Measurements from ENCODE around the gene CHRM3.

The CHRM3 gene

DNA sequence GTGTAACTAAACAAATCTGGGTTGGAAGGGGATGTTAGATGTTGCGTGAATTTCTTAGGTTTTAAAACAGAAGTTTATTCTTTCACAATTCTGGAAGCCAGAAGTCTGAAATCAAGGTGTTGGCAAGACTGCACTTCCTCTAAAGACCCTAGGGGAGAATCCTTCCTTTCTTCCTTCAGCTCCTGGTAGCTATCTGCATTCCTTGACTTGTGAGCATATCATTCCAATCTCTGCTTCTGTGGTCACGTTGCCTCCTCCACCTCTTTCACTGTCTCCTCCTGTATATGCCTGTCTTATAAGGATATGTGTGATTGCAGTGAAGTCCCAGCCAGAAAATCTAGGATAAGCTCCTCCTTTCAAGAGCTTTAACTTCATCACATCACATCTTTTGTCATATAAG lies 7.7 kb downstream of the CHRM3 start:
- Histone ChIP-seq H3K27ac (ENCODE audit: insufficient read depth in 1 of 2, low read depth in 1 of 2, low read length in 2 of 2, poor library complexity in 1 of 2, severe bottlenecking in 2 of 2) (no peak overlapping the region), H3K36me3 (ENCODE audit: control insufficient read depth in 4 of 4, insufficient read depth in 4 of 4, low read length in 3 of 4) (no peaks in the 10 kb centered on the region), H3K27me3 (replicated peaks in 2 of 5; ENCODE audit: control insufficient read depth in 4 of 5, insufficient read depth in 5 of 5, low read length in 4 of 5) (no peaks in the 10 kb centered on the region), H3K4me3 (ENCODE audit: control insufficient read depth in 1 of 7, extremely low read depth in 1 of 7, insufficient read depth in 4 of 7, low read depth in 2 of 7, low read length in 6 of 7) (no peak overlapping the region), H3K9me3 (ENCODE audit: control extremely low read depth in 1 of 5, control insufficient read depth in 4 of 5, insufficient read depth in 2 of 5, low read depth in 1 of 5, low read length in 4 of 5) (no peaks in the 10 kb centered on the region), H3K4me1 (ENCODE audit: control extremely low read depth in 1 of 4, control insufficient read depth in 4 of 4, insufficient read depth in 4 of 4, low read length in 3 of 4) (peaks cover 2 to 37% (median 16%) of the 10 kb centered on the region in 4 experiments)
- no peak for DNase-seq
- WGBS (ENCODE audit: insufficient coverage), result 78% methylated on average over 1 of the region's 2 CpGs
- ChIA-PET CTCF (no interaction called here), POLR2A (interaction anchor here (0.6 kb wide), 1 partner anchor 281 kb away, joined by 3 read pairs; no protein-coding TSS in a partner anchor)

DNA sequence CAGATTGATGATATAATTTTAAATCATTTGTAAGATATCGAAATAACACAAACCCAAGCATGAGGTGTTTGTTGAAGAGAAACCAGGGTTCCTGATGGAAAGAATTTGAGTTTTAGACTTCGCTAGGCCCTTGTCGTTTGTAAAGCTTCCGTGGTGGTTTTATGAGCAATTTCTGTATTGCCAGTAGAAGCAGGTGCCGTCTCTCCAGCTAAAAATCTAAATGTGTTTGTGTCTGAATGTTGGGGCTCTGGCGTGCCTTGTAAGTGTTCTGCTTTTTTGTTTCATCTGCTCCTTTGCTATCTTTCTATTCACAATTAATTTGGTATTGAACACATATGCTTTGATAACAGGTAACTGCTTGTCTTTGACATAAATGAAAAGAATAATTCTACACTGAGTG lies 27.5 kb downstream of the CHRM3 start:
- no peak overlapping the region for H3K4me3 ChIP-seq (ENCODE audit: control insufficient read depth in 1 of 7, extremely low read depth in 1 of 7, insufficient read depth in 4 of 7, low read depth in 2 of 7, low read length in 6 of 7)
- no peaks in the 10 kb centered on the region for H3K27me3 ChIP-seq (replicated peaks in 2 of 5; ENCODE audit: control insufficient read depth in 4 of 5, insufficient read depth in 5 of 5, low read length in 4 of 5)
- H3K9me3 ChIP-seq (ENCODE audit: control extremely low read depth in 1 of 5, control insufficient read depth in 4 of 5, insufficient read depth in 2 of 5, low read depth in 1 of 5, low read length in 4 of 5), result no peaks in the 10 kb centered on the region
- H3K36me3 ChIP-seq (ENCODE audit: control insufficient read depth in 4 of 4, insufficient read depth in 4 of 4, low read length in 3 of 4), result peaks cover 0 to 2% (median 0%) of the 10 kb centered on the region in 4 experiments
- H3K4me1 ChIP-seq (ENCODE audit: control extremely low read depth in 1 of 4, control insufficient read depth in 4 of 4, insufficient read depth in 4 of 4, low read length in 3 of 4), result peaks cover 3 to 56% (median 14%) of the 10 kb centered on the region in 4 experiments
- CTCF ChIA-PET, result interaction anchor here (0.6 to 2.4 kb wide), 7 partner anchors 8 to 400 kb away, joined by 3 to 7 read pairs (median 3); partner anchors contain the start of gene CHRM3
- peak overlapping the region in 1 of 2 experiments; percentile 63 for H3K27ac ChIP-seq (ENCODE audit: insufficient read depth in 1 of 2, low read depth in 1 of 2, low read length in 2 of 2, poor library complexity in 1 of 2, severe bottlenecking in 2 of 2)
- no CpG with 5 or more reads among the region's 6 CpGs for WGBS (ENCODE audit: insufficient coverage)
- peak in 2 of 3 donors; percentile 55 to 67 for DNase-seq
- POLR2A ChIA-PET, result no interaction called here

DNA sequence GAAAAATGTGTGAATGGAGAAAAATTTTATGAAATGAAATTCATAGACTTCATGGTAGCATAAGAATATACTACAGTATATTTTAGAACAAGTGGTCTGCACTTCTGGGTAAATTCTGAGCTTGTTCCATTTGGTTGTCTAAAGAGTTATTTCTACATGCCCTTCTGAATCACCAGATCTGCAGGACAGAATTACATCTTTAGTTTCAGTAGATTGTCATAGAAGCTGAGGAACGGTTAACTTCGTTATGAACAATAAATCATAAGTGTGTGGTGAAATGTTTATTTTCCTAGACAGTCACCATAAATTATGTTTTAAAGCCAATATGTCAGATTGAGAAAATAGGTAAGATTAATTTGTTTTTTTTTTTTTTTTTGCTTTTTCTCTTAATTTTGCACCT lies 30.9 kb downstream of the CHRM3 start:
- POLR2A ChIA-PET, result no interaction called here

DNA sequence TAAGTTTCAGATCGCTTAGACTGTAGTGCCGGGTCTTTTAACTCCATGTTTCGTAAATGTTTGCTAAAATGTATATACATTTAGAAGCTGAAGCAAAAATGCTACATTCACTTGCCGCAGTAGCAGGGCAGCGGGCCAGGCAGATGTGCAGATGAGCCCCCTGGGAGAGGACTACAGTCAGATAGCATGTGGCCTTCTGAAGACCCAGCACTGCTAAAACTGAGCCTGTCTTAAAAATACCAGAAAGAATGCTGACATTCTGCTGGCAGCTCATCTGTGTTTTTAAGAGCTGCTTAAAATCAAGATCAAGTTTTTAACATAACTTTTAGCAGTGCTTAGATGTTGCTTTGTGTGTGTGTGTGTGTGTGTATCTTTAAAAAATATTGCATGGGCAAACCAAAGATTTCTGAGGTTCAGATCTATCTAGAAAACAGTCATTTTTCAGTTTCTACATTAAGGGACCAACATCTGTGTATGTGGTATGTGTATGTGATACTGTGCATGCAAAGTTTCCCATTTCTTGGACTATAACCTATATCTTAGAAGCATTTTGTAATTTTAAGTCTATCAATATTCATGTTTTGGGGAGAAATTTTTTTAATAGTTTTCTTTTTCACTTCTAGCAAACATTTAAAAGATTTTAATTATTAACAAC lies 31.7 kb downstream of the CHRM3 start:
- ChIA-PET POLR2A (no interaction called here), CTCF (interaction anchor here (1.0 to 1.5 kb wide), 3 partner anchors 13 to 480 kb away, joined by 3 to 5 read pairs (median 3); no protein-coding TSS in a partner anchor)
- H3K9me3 ChIP-seq (ENCODE audit: control extremely low read depth in 1 of 5, control insufficient read depth in 4 of 5, insufficient read depth in 2 of 5, low read depth in 1 of 5, low read length in 4 of 5), result no peaks in the 10 kb centered on the region
- H3K27me3 ChIP-seq (replicated peaks in 2 of 5; ENCODE audit: control insufficient read depth in 4 of 5, insufficient read depth in 5 of 5, low read length in 4 of 5), result no peaks in the 10 kb centered on the region
- peaks cover 3 to 78% (median 20%) of the 10 kb centered on the region in 4 experiments for H3K4me1 ChIP-seq (ENCODE audit: control extremely low read depth in 1 of 4, control insufficient read depth in 4 of 4, insufficient read depth in 4 of 4, low read length in 3 of 4)
- no peak for DNase-seq
- H3K4me3 ChIP-seq (ENCODE audit: control insufficient read depth in 1 of 7, extremely low read depth in 1 of 7, insufficient read depth in 4 of 7, low read depth in 2 of 7, low read length in 6 of 7), result no peak overlapping the region
- no peaks in the 10 kb centered on the region for H3K36me3 ChIP-seq (ENCODE audit: control insufficient read depth in 4 of 4, insufficient read depth in 4 of 4, low read length in 3 of 4)
- WGBS (ENCODE audit: insufficient coverage), result 75% methylated on average over 4 of the region's 5 CpGs
- H3K27ac ChIP-seq (ENCODE audit: insufficient read depth in 1 of 2, low read depth in 1 of 2, low read length in 2 of 2, poor library complexity in 1 of 2, severe bottlenecking in 2 of 2), result no peak overlapping the region

More for the DNA sequence above, 30.9 kb downstream of the CHRM3 start:
- CTCF ChIA-PET, result interaction anchor here (1.0 to 1.5 kb wide), 3 partner anchors 12 to 55 kb away, joined by 3 to 5 read pairs (median 3); no protein-coding TSS in a partner anchor
- Histone ChIP-seq H3K4me3 (ENCODE audit: control insufficient read depth in 1 of 7, extremely low read depth in 1 of 7, insufficient read depth in 4 of 7, low read depth in 2 of 7, low read length in 6 of 7) (peak overlapping the region in 1 of 7 experiments; percentile 26), H3K9me3 (ENCODE audit: control extremely low read depth in 1 of 5, control insufficient read depth in 4 of 5, insufficient read depth in 2 of 5, low read depth in 1 of 5, low read length in 4 of 5) (no peaks in the 10 kb centered on the region), H3K4me1 (ENCODE audit: control extremely low read depth in 1 of 4, control insufficient read depth in 4 of 4, insufficient read depth in 4 of 4, low read length in 3 of 4) (peaks cover 3 to 75% (median 19%) of the 10 kb centered on the region in 4 experiments), H3K36me3 (ENCODE audit: control insufficient read depth in 4 of 4, insufficient read depth in 4 of 4, low read length in 3 of 4) (no peaks in the 10 kb centered on the region), H3K27ac (ENCODE audit: insufficient read depth in 1 of 2, low read depth in 1 of 2, low read length in 2 of 2, poor library complexity in 1 of 2, severe bottlenecking in 2 of 2) (peak overlapping the region in 1 of 2 experiments; percentile 55), H3K27me3 (replicated peaks in 2 of 5; ENCODE audit: control insufficient read depth in 4 of 5, insufficient read depth in 5 of 5, low read length in 4 of 5) (no peaks in the 10 kb centered on the region)
- peak in 2 of 3 donors; percentile 55 to 64 for DNase-seq
- no CpG with 5 or more reads among the region's 2 CpGs for WGBS (ENCODE audit: insufficient coverage)

DNA sequence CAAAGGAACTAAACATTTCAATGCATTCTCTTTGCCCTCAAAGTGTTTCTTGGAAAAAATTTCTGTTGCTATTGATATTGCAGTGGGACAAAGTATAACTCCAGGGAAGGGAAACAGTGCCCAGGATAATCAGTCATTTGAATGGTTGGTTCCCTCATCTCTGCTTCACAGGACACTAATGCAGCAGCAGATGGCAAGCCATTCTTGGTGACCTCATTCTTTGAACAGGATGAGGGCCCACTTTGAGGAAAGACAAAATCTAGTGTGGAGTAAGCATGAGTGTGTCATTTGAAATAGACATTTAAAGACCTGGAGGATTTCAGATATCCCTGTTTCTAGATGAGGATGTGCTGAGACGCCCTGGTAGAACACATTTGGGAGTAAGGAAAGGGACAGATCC lies 32.3 kb downstream of the CHRM3 start:
- Histone ChIP-seq H3K36me3 (ENCODE audit: control insufficient read depth in 4 of 4, insufficient read depth in 4 of 4, low read length in 3 of 4) (no peaks in the 10 kb centered on the region), H3K9me3 (ENCODE audit: control extremely low read depth in 1 of 5, control insufficient read depth in 4 of 5, insufficient read depth in 2 of 5, low read depth in 1 of 5, low read length in 4 of 5) (no peaks in the 10 kb centered on the region), H3K27ac (ENCODE audit: insufficient read depth in 1 of 2, low read depth in 1 of 2, low read length in 2 of 2, poor library complexity in 1 of 2, severe bottlenecking in 2 of 2) (peak overlapping the region; percentile 20 to 69), H3K4me1 (ENCODE audit: control extremely low read depth in 1 of 4, control insufficient read depth in 4 of 4, insufficient read depth in 4 of 4, low read length in 3 of 4) (peaks cover 3 to 77% (median 20%) of the 10 kb centered on the region in 4 experiments), H3K4me3 (ENCODE audit: control insufficient read depth in 1 of 7, extremely low read depth in 1 of 7, insufficient read depth in 4 of 7, low read depth in 2 of 7, low read length in 6 of 7) (no peak overlapping the region), H3K27me3 (replicated peaks in 2 of 5; ENCODE audit: control insufficient read depth in 4 of 5, insufficient read depth in 5 of 5, low read length in 4 of 5) (no peaks in the 10 kb centered on the region)
- CTCF ChIA-PET, result interaction anchor here (1.0 to 1.2 kb wide), 2 partner anchors 15 to 479 kb away, joined by 3 read pairs; no protein-coding TSS in a partner anchor
- WGBS (ENCODE audit: insufficient coverage), result no CpG with 5 or more reads among the region's 1 CpG
- peak in 2 of 3 donors; percentile 64 to 79 for DNase-seq
- POLR2A ChIA-PET, result no interaction called here

DNA sequence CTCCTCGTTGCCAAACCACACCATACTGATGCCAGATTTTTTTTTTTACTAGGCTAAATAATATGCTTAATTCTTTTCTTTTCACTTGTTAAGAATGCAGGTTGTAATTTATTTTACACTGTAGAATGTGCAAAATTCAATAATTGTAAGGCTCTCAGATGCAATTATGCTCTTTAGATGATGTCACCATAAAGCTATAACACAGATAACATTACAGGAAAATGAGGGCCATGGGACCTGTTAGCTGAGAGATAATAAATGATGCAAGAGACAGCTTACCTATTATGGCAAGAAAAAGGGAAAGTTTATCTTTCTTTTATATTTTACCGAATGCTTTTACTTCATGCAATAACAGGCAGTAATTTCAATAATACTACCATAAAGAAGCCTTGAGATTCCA lies 35.4 kb downstream of the CHRM3 start:
- ChIA-PET POLR2A (interaction anchor here (0.6 kb wide), 1 partner anchor 80 kb away, joined by 4 read pairs; no protein-coding TSS in a partner anchor), CTCF (interaction anchor here (1.0 to 1.3 kb wide), 2 partner anchors 14 to 27 kb away, joined by 3 to 4 read pairs; no protein-coding TSS in a partner anchor)
- Histone ChIP-seq H3K27ac (ENCODE audit: insufficient read depth in 1 of 2, low read depth in 1 of 2, low read length in 2 of 2, poor library complexity in 1 of 2, severe bottlenecking in 2 of 2) (no peak overlapping the region), H3K36me3 (ENCODE audit: control insufficient read depth in 4 of 4, insufficient read depth in 4 of 4, low read length in 3 of 4) (no peaks in the 10 kb centered on the region), H3K4me1 (ENCODE audit: control extremely low read depth in 1 of 4, control insufficient read depth in 4 of 4, insufficient read depth in 4 of 4, low read length in 3 of 4) (peaks cover 0 to 57% (median 15%) of the 10 kb centered on the region in 4 experiments), H3K9me3 (ENCODE audit: control extremely low read depth in 1 of 5, control insufficient read depth in 4 of 5, insufficient read depth in 2 of 5, low read depth in 1 of 5, low read length in 4 of 5) (no peaks in the 10 kb centered on the region), H3K4me3 (ENCODE audit: control insufficient read depth in 1 of 7, extremely low read depth in 1 of 7, insufficient read depth in 4 of 7, low read depth in 2 of 7, low read length in 6 of 7) (no peak overlapping the region), H3K27me3 (replicated peaks in 2 of 5; ENCODE audit: control insufficient read depth in 4 of 5, insufficient read depth in 5 of 5, low read length in 4 of 5) (no peaks in the 10 kb centered on the region)
- no peak for DNase-seq
- no CpG with 5 or more reads among the region's 2 CpGs for WGBS (ENCODE audit: insufficient coverage)

DNA sequence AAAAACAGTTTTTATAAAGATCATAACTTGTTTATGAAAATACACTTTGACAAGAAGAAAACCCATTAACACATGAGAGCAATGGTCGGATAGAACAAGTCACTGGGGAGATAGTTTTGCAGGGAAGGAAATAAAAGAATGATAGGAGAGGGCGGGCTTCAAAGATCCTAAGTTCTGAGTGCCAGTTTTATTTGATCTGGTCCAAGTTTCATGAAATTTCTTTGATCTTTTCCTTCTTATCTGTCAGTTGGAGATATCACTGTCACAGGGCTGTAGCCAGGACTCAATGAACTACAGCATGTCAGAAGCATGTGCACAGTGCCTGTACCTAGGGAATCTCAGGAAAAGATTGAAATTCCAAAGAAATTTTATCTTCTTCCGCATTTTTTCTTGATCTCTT lies 36.5 kb downstream of the CHRM3 start:
- H3K27me3 ChIP-seq (replicated peaks in 2 of 5; ENCODE audit: control insufficient read depth in 4 of 5, insufficient read depth in 5 of 5, low read length in 4 of 5), result no peaks in the 10 kb centered on the region
- H3K27ac ChIP-seq (ENCODE audit: insufficient read depth in 1 of 2, low read depth in 1 of 2, low read length in 2 of 2, poor library complexity in 1 of 2, severe bottlenecking in 2 of 2), result no peak overlapping the region
- peaks cover 0 to 58% (median 20%) of the 10 kb centered on the region in 4 experiments for H3K4me1 ChIP-seq (ENCODE audit: control extremely low read depth in 1 of 4, control insufficient read depth in 4 of 4, insufficient read depth in 4 of 4, low read length in 3 of 4)
- no peak for DNase-seq
- no peaks in the 10 kb centered on the region for H3K9me3 ChIP-seq (ENCODE audit: control extremely low read depth in 1 of 5, control insufficient read depth in 4 of 5, insufficient read depth in 2 of 5, low read depth in 1 of 5, low read length in 4 of 5)
- ChIA-PET POLR2A (no interaction called here), CTCF (no interaction called here)
- H3K36me3 ChIP-seq (ENCODE audit: control insufficient read depth in 4 of 4, insufficient read depth in 4 of 4, low read length in 3 of 4), result no peaks in the 10 kb centered on the region
- peak overlapping the region in 1 of 7 experiments; percentile 13 for H3K4me3 ChIP-seq (ENCODE audit: control insufficient read depth in 1 of 7, extremely low read depth in 1 of 7, insufficient read depth in 4 of 7, low read depth in 2 of 7, low read length in 6 of 7)
- WGBS (ENCODE audit: insufficient coverage), result no CpG with 5 or more reads among the region's 3 CpGs
